Caco-2 (cell line): Measurements from ENCODE around the gene TOMM6. TPM values are rescaled to one million over a fixed set of nuclear protein-coding genes. Genes with fewer than 3 reads are reported as not detected.

Source experiments
- BruUV-seq: library from RNA; stranded (reverse); fragments of 400-500 nt; replicated peaks from 2 replicates; lab custom pipeline; 2021; lab: Mats Ljungman, UMichigan
- CTCF ChIA-PET: fragments of 300-600 bp; sonication (Branson Sonifier 250); formaldehyde crosslinking; loops from one replicate; lab custom pipeline; 2022; ENCODE audit warnings: antibody characterized with exemption; lab: Charles Lee
- POLR2A ChIA-PET: fragments of 300-600 bp; sonication (Branson Sonifier 250); formaldehyde crosslinking; loops from one replicate; lab custom pipeline; 2022; ENCODE audit warnings: antibody characterized with exemption; lab: Charles Lee
- DNase-seq, 2 experiments: peaks; one replicate each; pipeline versions ENCODE4 v3.0.0 to v3.0.0-alpha.2; 2020 to 2022
- H3K27me3 ChIP-seq: replicated peaks from 2 replicates; pipeline ENCODE4 v1.6.0; 2011; ENCODE audit warnings: low read length; ENCODE audit not compliant: control insufficient read depth, insufficient read depth
- H3K36me3 ChIP-seq: 2 replicates; pipeline ENCODE4 v1.5.1; 2011; ENCODE audit warnings: low read length; ENCODE audit not compliant: control insufficient read depth, insufficient read depth
- H3K4me1 ChIP-seq: fragments of 250-450 bp; sonication (Bioruptor Pico); 2 replicates; pipeline ENCODE4 v1.5.1; 2020; ENCODE audit warnings: mild to moderate bottlenecking
- H3K4me3 ChIP-seq: 2 replicates; pipeline ENCODE4 v1.5.1; 2011; ENCODE audit warnings: low read depth, mild to moderate bottlenecking, control low read depth, low read length
- H3K9me3 ChIP-seq: fragments of 250-450 bp; sonication (Bioruptor Pico); 2 replicates; pipeline ENCODE4 v1.5.1; 2020; ENCODE audit warnings: mild to moderate bottlenecking, moderate library complexity
- H3K27ac Mint-ChIP-seq: one replicate; pipeline ENCODE4 v1.8.0; 2022; ENCODE audit warnings: mixed read lengths; ENCODE audit not compliant: unreplicated experiment
- H3K27me3 Mint-ChIP-seq: one replicate; pipeline ENCODE4 v1.8.0; 2022; ENCODE audit warnings: mixed read lengths; ENCODE audit not compliant: insufficient read depth, unreplicated experiment
- H3K36me3 Mint-ChIP-seq: one replicate; pipeline ENCODE4 v1.8.0; 2022; ENCODE audit warnings: mild to moderate bottlenecking, mixed read lengths; ENCODE audit not compliant: insufficient read depth, unreplicated experiment
- H3K4me1 Mint-ChIP-seq: one replicate; pipeline ENCODE4 v1.8.0; 2022; ENCODE audit warnings: low read depth, mixed read lengths; ENCODE audit not compliant: unreplicated experiment
- H3K4me3 Mint-ChIP-seq: one replicate; pipeline ENCODE4 v1.8.0; 2022; ENCODE audit warnings: mild to moderate bottlenecking, moderate library complexity, mixed read lengths; ENCODE audit not compliant: unreplicated experiment
- H3K9me3 Mint-ChIP-seq: one replicate; pipeline ENCODE4 v1.8.0; 2022; ENCODE audit warnings: mixed read lengths; ENCODE audit not compliant: unreplicated experiment
- intact Hi-C: fragments of 100-400 bp; cut with micrococcal nuclease; formaldehyde crosslinking; loops from one replicate; pipeline ENCODE4 v1.10.0; 2022; ENCODE audit not compliant: unreplicated experiment
- total RNA-seq: library from RNA; stranded (reverse); gene quantifications from 2 replicates; pipeline ENCODE4 v1.2.3, GENCODE V29; 2022
- TF ChIP-seq, protein P1 (sequence below), 2 experiments: fragments of 200-600 bp in 1 of 2; IDR thresholded peaks; 1 replicate in 1 of 2; 2 replicates in 1 of 2; pipeline versions ENCODE4 v1.5.1 to v1.8.0; 2011 to 2022; ENCODE audit warnings: antibody characterized with exemption in 1 of 2, control low read depth in 1 of 2, inconsistent platforms in 1 of 2, low read depth in 1 of 2, low read length in 1 of 2, mild to moderate bottlenecking in 1 of 2, moderate library complexity in 1 of 2; ENCODE audit not compliant: insufficient read depth in 1 of 2, severe bottlenecking in 1 of 2, unreplicated experiment in 1 of 2

The TOMM6 gene
- total RNA-seq, 1 experiment from 2014 or later: 224 TPM

DNA sequence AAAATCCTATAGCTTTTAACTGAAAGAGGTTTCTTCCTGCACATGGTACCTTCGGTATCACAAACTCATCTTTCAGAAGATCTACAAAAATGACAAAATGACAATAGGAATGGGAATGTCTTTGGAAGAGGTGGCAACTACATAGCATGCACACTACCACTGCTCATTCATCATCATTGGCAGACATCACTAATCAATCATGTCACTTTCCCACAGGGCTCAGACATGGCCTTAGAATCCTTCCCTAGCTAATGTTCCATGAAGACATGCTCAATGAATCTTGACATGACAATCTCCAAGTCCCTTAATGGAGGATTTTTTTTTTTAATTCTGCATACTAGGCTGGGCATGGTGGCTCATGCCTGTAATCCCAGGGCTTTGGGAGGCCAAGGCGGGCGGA, 37.1 kb upstream of the TOMM6 start:
- ChIA-PET CTCF (no interaction called here), POLR2A (no interaction called here)
- no peaks in the 10 kb centered on the region for H3K9me3 Mint-ChIP-seq
- H3K27me3 ChIP-seq: no peaks in the 10 kb centered on the region
- H3K4me3 Mint-ChIP-seq: no peak overlapping the region
- no TSS peak for BruUV-seq
- peaks cover 13% of the 10 kb centered on the region for H3K4me1 ChIP-seq
- no peaks in the 10 kb centered on the region for H3K36me3 Mint-ChIP-seq
- no peaks in the 10 kb centered on the region for H3K9me3 ChIP-seq
- no peak overlapping the region for H3K4me3 ChIP-seq
- TF ChIP-seq, protein P1, sequence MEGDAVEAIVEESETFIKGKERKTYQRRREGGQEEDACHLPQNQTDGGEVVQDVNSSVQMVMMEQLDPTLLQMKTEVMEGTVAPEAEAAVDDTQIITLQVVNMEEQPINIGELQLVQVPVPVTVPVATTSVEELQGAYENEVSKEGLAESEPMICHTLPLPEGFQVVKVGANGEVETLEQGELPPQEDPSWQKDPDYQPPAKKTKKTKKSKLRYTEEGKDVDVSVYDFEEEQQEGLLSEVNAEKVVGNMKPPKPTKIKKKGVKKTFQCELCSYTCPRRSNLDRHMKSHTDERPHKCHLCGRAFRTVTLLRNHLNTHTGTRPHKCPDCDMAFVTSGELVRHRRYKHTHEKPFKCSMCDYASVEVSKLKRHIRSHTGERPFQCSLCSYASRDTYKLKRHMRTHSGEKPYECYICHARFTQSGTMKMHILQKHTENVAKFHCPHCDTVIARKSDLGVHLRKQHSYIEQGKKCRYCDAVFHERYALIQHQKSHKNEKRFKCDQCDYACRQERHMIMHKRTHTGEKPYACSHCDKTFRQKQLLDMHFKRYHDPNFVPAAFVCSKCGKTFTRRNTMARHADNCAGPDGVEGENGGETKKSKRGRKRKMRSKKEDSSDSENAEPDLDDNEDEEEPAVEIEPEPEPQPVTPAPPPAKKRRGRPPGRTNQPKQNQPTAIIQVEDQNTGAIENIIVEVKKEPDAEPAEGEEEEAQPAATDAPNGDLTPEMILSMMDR (IDR thresholded peaks at IDR 0.05; ENCODE audit: insufficient read depth in 1 of 2, low read depth in 1 of 2, low read length in 1 of 2, severe bottlenecking in 1 of 2, unreplicated experiment in 1 of 2): no peak
- intact Hi-C loops: no loop called here
- no peaks in the 10 kb centered on the region for H3K36me3 ChIP-seq
- H3K27me3 Mint-ChIP-seq: no peaks in the 10 kb centered on the region
- H3K4me1 Mint-ChIP-seq: peaks cover 19% of the 10 kb centered on the region
- no peak overlapping the region for H3K27ac Mint-ChIP-seq
- DNase-seq: no peak

DNA sequence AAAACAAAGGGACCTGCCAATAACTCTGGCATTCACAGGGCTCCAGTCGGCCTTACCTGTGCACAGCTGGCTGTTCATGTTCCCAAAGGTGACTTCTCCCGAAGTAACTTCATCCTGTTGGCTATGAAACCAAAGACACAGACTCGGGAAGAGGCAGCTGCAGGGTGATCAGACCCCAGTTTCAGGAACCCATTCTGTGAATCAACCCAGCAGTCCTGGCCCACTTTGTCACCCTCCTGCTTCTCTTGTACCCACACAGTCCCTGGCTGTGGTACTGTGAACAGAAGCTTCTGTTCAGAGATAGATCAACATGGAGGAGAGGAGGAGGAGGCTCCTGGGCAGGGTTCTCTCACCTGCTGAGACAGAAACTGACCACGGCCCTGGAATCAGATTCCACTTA, 31.6 kb upstream of the TOMM6 start:
- no TSS peak for BruUV-seq
- POLR2A ChIA-PET: no interaction called here
- Mint-ChIP-seq H3K9me3 (no peaks in the 10 kb centered on the region), H3K36me3 (no peaks in the 10 kb centered on the region), H3K4me3 (no peak overlapping the region), H3K4me1 (peaks cover 26% of the 10 kb centered on the region), H3K27me3 (no peaks in the 10 kb centered on the region), H3K27ac (no peak overlapping the region)
- DNase-seq: no peak
- peaks cover 14% of the 10 kb centered on the region for H3K4me1 ChIP-seq
- no peaks in the 10 kb centered on the region for H3K9me3 ChIP-seq
- no peaks in the 10 kb centered on the region for H3K27me3 ChIP-seq
- CTCF ChIA-PET: no interaction called here
- TF ChIP-seq, protein P1 (IDR thresholded peaks at IDR 0.05; ENCODE audit: insufficient read depth in 1 of 2, low read depth in 1 of 2, low read length in 1 of 2, severe bottlenecking in 1 of 2, unreplicated experiment in 1 of 2): no peak
- intact Hi-C loops: no loop called here
- no peak overlapping the region for H3K4me3 ChIP-seq
- H3K36me3 ChIP-seq: no peaks in the 10 kb centered on the region

DNA sequence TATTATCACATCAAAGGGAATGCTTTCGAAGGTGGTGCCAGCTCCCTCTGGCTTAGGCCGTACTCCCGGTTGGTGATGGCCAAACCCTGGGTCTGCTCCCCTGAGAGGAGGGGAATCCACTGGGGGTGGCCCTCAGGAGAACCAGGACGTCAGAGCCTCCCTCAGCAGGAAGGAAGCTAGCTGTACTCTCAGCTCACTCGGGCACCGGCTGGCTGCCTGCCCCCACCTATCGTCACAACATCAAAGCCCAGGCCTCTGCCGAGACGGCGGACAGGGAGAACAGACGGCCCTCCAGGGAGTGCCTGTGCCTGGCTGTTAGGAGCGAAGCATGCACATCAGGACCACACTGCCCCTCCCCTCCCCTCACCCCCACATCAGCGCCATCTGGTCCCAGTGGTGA, 31.1 kb upstream of the TOMM6 start:
- H3K4me1 Mint-ChIP-seq: peaks cover 26% of the 10 kb centered on the region
- H3K4me1 ChIP-seq: peaks cover 14% of the 10 kb centered on the region
- no peaks in the 10 kb centered on the region for H3K9me3 ChIP-seq
- no peaks in the 10 kb centered on the region for H3K36me3 ChIP-seq
- no peak overlapping the region for H3K27ac Mint-ChIP-seq
- H3K9me3 Mint-ChIP-seq: no peaks in the 10 kb centered on the region
- H3K36me3 Mint-ChIP-seq: no peaks in the 10 kb centered on the region
- H3K4me3 ChIP-seq: no peak overlapping the region
- intact Hi-C loops: no loop called here
- ChIA-PET POLR2A (no interaction called here), CTCF (no interaction called here)
- no peaks in the 10 kb centered on the region for H3K27me3 Mint-ChIP-seq
- BruUV-seq: no TSS peak
- no peak overlapping the region for H3K4me3 Mint-ChIP-seq
- TF ChIP-seq, protein P1 (IDR thresholded peaks at IDR 0.05; ENCODE audit: insufficient read depth in 1 of 2, low read depth in 1 of 2, low read length in 1 of 2, severe bottlenecking in 1 of 2, unreplicated experiment in 1 of 2): no peak
- DNase-seq: no peak
- H3K27me3 ChIP-seq: no peaks in the 10 kb centered on the region
